GM23338 (cell line): ENCODE data around the gene CHST4. TPM values are rescaled to one million over a fixed set of nuclear protein-coding genes. Genes with fewer than 3 reads are reported as not detected.
A peak's percentile ranks its signal among the peaks of the same experiment; 100 is the strongest.

Source experiments
- ATAC-seq: fragments of 200-7000 bp; cut with Tn5 transposase; 3 replicates; pipeline ENCODE4 v1.9.1; 2020
- DNase-seq: peaks from one replicate; pipeline ENCODE4 v3.0.0-alpha.2; 2015; ENCODE audit warnings: low spot score
- H2AFZ ChIP-seq: fragments of 200-600 bp; sonication (generic); 2 replicates; pipeline ENCODE4 v1.8.0; 2016; ENCODE audit warnings: antibody characterized with exemption, mild to moderate bottlenecking, moderate library complexity
- H3F3A ChIP-seq: fragments of 200-600 bp; sonication (generic); replicated peaks from 2 replicates; pipeline ENCODE4 v1.8.0; 2017; ENCODE audit warnings: antibody characterized with exemption, mixed run types, low read depth
- H3K27ac ChIP-seq: fragments of 200-600 bp; sonication (generic); 2 replicates; pipeline ENCODE4 v1.6.1; 2016; ENCODE audit warnings: low read depth
- H3K27me3 ChIP-seq: fragments of 200-600 bp; sonication (generic); 2 replicates; pipeline ENCODE4 v1.8.0; 2016; ENCODE audit warnings: mild to moderate bottlenecking, mixed run types, moderate library complexity; ENCODE audit not compliant: insufficient read depth
- H3K36me3 ChIP-seq: fragments of 200-600 bp; sonication (generic); 2 replicates; pipeline ENCODE4 v1.8.0; 2016; ENCODE audit warnings: mild to moderate bottlenecking; ENCODE audit not compliant: insufficient read depth
- H3K4me1 ChIP-seq: fragments of 200-600 bp; sonication (generic); 2 replicates; pipeline ENCODE4 v1.8.0; 2016; ENCODE audit warnings: mild to moderate bottlenecking, moderate library complexity; ENCODE audit not compliant: insufficient read depth
- H3K4me2 ChIP-seq: fragments of 200-600 bp; sonication (generic); 2 replicates; pipeline ENCODE4 v1.7.1; 2017; ENCODE audit warnings: mixed run types
- H3K4me3 ChIP-seq: fragments of 200-600 bp; sonication (generic); 2 replicates; pipeline ENCODE4 v1.6.1; 2016; ENCODE audit warnings: mixed run types
- H3K79me2 ChIP-seq: fragments of 200-600 bp; sonication (generic); replicated peaks from 2 replicates; pipeline ENCODE4 v1.8.0; 2017; ENCODE audit warnings: mild to moderate bottlenecking; ENCODE audit not compliant: insufficient read depth
- H3K9me2 ChIP-seq: fragments of 200-600 bp; sonication (generic); 2 replicates; pipeline ENCODE4 v1.8.0; 2017; ENCODE audit not compliant: insufficient read depth
- H4K20me1 ChIP-seq: fragments of 200-600 bp; sonication (generic); replicated peaks from 2 replicates; pipeline ENCODE4 v1.8.0; 2017; ENCODE audit warnings: mild to moderate bottlenecking; ENCODE audit not compliant: insufficient read depth
- H3K27ac Mint-ChIP-seq: 2 replicates; pipeline ENCODE4 v1.8.0; 2020; ENCODE audit warnings: inconsistent platforms, mild to moderate bottlenecking, moderate library complexity, mixed read lengths
- H3K27me3 Mint-ChIP-seq: 3 replicates; pipeline ENCODE4 v1.8.0; 2022; ENCODE audit warnings: low read depth, mild to moderate bottlenecking, moderate library complexity, mixed read lengths, inconsistent platforms; ENCODE audit not compliant: insufficient read depth, poor library complexity
- H3K36me3 Mint-ChIP-seq: 3 replicates; pipeline ENCODE4 v1.8.0; 2021; ENCODE audit warnings: low read depth, mild to moderate bottlenecking, inconsistent platforms, moderate library complexity, mixed read lengths
- H3K4me1 Mint-ChIP-seq: 3 replicates; pipeline ENCODE4 v1.8.0; 2020; ENCODE audit warnings: mild to moderate bottlenecking, inconsistent platforms, mixed read lengths
- H3K4me3 Mint-ChIP-seq: 3 replicates; pipeline ENCODE4 v1.8.0; 2021; ENCODE audit warnings: moderate library complexity, mild to moderate bottlenecking, inconsistent platforms, mixed read lengths
- H3K9me3 Mint-ChIP-seq: 3 replicates; pipeline ENCODE4 v1.8.0; 2020; ENCODE audit warnings: moderate library complexity, mild to moderate bottlenecking, inconsistent platforms, mixed read lengths
- CREB1 ChIP-seq: fragments of 250-450 bp; sonication (Bioruptor Pico); IDR thresholded peaks from 2 replicates; pipeline ENCODE4 v1.5.0; 2020; ENCODE audit warnings: low read depth, mild to moderate bottlenecking, moderate library complexity
- EZH2 ChIP-seq: fragments of 200-600 bp; sonication (generic); IDR thresholded peaks from one replicate; pipeline ENCODE4 v1.8.0; 2017; ENCODE audit warnings: antibody characterized with exemption, mild to moderate bottlenecking, low read depth; ENCODE audit not compliant: unreplicated experiment
- EZH2phosphoT487 ChIP-seq: fragments of 200-600 bp; sonication (generic); IDR thresholded peaks from one replicate; pipeline ENCODE4 v1.8.1; 2018; ENCODE audit warnings: antibody characterized with exemption; ENCODE audit not compliant: unreplicated experiment
- JUNB ChIP-seq: IDR thresholded peaks from one replicate; pipeline ENCODE4 v1.6.1; 2016; ENCODE audit warnings: antibody characterized with exemption; ENCODE audit not compliant: unreplicated experiment
- NANOG ChIP-seq: IDR thresholded peaks from 2 replicates; pipeline ENCODE4 v1.6.1; 2016; ENCODE audit warnings: antibody characterized with exemption, borderline replicate concordance
- POLR2AphosphoS5 ChIP-seq: IDR thresholded peaks from 2 replicates; pipeline ENCODE4 v1.6.1; 2016; ENCODE audit warnings: antibody characterized with exemption, low read depth
- STAT1 ChIP-seq: IDR thresholded peaks from one replicate; pipeline ENCODE4 v1.6.1; 2016; ENCODE audit warnings: antibody characterized with exemption; ENCODE audit not compliant: unreplicated experiment
- ZNF114 ChIP-seq: fragments of 250-450 bp; sonication (Bioruptor Pico); IDR thresholded peaks from 2 replicates; pipeline ENCODE4 v1.5.0; 2020; ENCODE audit warnings: mild to moderate bottlenecking, moderate library complexity
- ZNF331 ChIP-seq: fragments of 250-450 bp; sonication (Bioruptor Pico); IDR thresholded peaks from 2 replicates; pipeline ENCODE4 v1.5.0; 2020; ENCODE audit warnings: low read depth, mild to moderate bottlenecking, moderate library complexity
- polyA plus RNA-seq: library from polyadenylated mRNA; unstranded; fragments of >200 nt; fragmentation: Nextera tagmentation; extraction: Ambion mirVana; gene quantifications from 2 replicates; pipeline ENCODE4 v1.2.1, GENCODE V29; 2016
- total RNA-seq: library from RNA; depleted of rRNA; stranded (reverse); fragments of >200 nt; shearing (Covaris generic); gene quantifications from 2 replicates; pipeline ENCODE4 v1.2.3, GENCODE V29; 2014
- TF ChIP-seq, protein P1 (sequence below): IDR thresholded peaks from one replicate; pipeline ENCODE4 v1.6.1; 2018; ENCODE audit warnings: antibody characterized with exemption; ENCODE audit not compliant: unreplicated experiment
- TF ChIP-seq, protein P2 (sequence below), 2 experiments: fragments of 200-600 bp in 1 of 2; sonication (generic) in 1 of 2; conservative IDR thresholded peaks; 2 replicates each; pipeline versions ENCODE4 v1.5.1 to v1.6.1; 2016 to 2017; ENCODE audit warnings: antibody characterized with exemption in 2 of 2, low read depth in 2 of 2, mild to moderate bottlenecking in 2 of 2, moderate library complexity in 1 of 2
- TF ChIP-seq, protein P3 (sequence below): IDR thresholded peaks from 2 replicates; pipeline ENCODE4 v1.6.1; 2016; ENCODE audit warnings: antibody characterized with exemption

The CHST4 gene
- total and polyA plus RNA-seq, 2 experiments from 2014 or later, result 5.5 to 17.8 TPM

DNA sequence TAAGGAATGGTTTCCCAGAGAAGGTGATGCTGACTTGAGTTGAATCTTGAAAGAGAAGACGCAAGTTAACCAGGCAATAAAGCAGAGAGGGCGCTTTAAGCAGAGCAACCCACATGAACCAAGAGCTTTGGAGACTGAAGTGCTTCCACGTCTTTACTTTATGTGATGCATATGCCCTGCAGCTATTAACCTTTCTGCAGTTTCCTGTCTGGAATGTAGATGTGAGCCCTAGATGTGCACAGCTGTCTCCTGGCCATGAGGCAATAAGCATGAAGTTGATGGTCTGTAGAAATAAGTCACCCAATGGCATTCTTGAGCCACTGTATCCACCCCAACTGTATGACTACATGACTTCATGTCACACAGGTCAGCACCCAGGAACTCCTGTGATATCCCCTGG is 5.7 kb upstream of the CHST4 start:
- Histone ChIP-seq H3K27ac (no peak overlapping the region), H3K79me2 (no peaks in the 10 kb centered on the region), H4K20me1 (no peaks in the 10 kb centered on the region), H3K4me2 (no peak overlapping the region), H3K9me2 (no peaks in the 10 kb centered on the region), H3K36me3 (no peaks in the 10 kb centered on the region), H3K4me1 (peaks cover 15% of the 10 kb centered on the region), H3F3A (no peaks in the 10 kb centered on the region), H3K27me3 (no peaks in the 10 kb centered on the region), H3K4me3 (no peak overlapping the region), H2AFZ (no peak overlapping the region)
- Mint-ChIP-seq H3K9me3 (no peaks in the 10 kb centered on the region), H3K27ac (no peak overlapping the region), H3K36me3 (no peaks in the 10 kb centered on the region), H3K4me1 (peaks cover 18% of the 10 kb centered on the region), H3K27me3 (peaks cover 5% of the 10 kb centered on the region), H3K4me3 (no peak overlapping the region)
- TF ChIP-seq ZNF331 (CRISPR knock-in tag) (no peak), STAT1 (no peak), EZH2 (no peak), JUNB (no peak)
- TF ChIP-seq, protein P1, sequence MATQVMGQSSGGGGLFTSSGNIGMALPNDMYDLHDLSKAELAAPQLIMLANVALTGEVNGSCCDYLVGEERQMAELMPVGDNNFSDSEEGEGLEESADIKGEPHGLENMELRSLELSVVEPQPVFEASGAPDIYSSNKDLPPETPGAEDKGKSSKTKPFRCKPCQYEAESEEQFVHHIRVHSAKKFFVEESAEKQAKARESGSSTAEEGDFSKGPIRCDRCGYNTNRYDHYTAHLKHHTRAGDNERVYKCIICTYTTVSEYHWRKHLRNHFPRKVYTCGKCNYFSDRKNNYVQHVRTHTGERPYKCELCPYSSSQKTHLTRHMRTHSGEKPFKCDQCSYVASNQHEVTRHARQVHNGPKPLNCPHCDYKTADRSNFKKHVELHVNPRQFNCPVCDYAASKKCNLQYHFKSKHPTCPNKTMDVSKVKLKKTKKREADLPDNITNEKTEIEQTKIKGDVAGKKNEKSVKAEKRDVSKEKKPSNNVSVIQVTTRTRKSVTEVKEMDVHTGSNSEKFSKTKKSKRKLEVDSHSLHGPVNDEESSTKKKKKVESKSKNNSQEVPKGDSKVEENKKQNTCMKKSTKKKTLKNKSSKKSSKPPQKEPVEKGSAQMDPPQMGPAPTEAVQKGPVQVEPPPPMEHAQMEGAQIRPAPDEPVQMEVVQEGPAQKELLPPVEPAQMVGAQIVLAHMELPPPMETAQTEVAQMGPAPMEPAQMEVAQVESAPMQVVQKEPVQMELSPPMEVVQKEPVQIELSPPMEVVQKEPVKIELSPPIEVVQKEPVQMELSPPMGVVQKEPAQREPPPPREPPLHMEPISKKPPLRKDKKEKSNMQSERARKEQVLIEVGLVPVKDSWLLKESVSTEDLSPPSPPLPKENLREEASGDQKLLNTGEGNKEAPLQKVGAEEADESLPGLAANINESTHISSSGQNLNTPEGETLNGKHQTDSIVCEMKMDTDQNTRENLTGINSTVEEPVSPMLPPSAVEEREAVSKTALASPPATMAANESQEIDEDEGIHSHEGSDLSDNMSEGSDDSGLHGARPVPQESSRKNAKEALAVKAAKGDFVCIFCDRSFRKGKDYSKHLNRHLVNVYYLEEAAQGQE, result no peak
- DNase-seq, result no peak
- no peak for ATAC-seq

DNA sequence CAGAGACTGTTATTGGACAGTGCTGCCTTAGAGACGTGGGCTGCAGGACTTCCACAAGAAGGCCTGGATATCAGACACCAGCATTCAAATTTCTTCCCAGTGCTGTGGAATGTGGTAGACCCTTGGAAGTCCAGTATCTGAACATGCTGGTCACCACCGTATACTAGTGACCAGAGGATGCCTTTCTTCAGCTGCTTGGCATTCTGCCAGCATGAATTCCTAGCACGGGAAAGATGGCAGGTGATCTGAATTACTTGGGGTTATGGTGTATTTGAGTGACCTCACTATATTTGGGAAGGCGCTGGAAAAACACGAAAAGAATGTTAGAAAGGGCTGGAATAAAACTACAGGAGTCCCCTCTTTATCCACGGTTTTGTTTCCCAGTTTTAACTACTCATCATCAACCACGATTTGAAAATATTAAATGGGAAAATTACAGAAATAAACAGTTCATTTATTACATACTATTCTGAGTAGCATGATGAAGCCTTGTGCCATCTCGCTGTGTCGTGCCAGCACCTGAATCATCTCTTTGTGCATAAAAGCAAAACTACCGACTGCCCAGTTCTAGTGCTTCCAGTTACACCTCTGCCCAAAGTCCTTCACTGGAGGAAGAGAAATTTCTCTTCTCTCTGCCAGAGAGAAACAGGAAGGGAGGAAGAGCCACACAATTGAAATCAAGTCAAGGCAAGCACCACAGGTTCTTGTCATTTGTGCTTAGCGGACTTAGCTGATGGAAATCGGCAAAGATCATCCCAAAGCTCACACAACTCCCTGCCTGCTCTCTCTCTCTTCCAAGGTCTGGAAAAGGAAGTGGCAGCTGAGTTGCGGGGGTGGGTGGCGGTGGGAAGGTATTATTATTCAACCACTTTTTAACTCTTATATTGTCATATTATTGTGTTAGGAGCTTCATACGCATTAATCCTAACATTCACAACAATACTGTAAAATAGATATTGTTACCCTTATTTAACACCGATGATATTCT is 1.4 kb upstream of the CHST4 start:
- ATAC-seq, result peak; percentile 12
- peaks cover 8% of the 10 kb centered on the region for H3K27me3 Mint-ChIP-seq
- peak overlapping the region; percentile 82 for H2AFZ ChIP-seq

More for the DNA sequence above, 1.4 kb upstream of the CHST4 start:
- Histone ChIP-seq H3K27me3 (no peaks in the 10 kb centered on the region), H3K4me1 (peaks cover 27% of the 10 kb centered on the region), H3K27ac (peak overlapping the region; percentile 95; the same call in 1 of the 2 replicates), H3K79me2 (peaks cover 13% of the 10 kb centered on the region; the same call in 1 of the 2 replicates), H3K36me3 (no peaks in the 10 kb centered on the region), H4K20me1 (no peaks in the 10 kb centered on the region), H3K9me2 (no peaks in the 10 kb centered on the region), H3K4me3 (peak overlapping the region; percentile 48), H3F3A (no peaks in the 10 kb centered on the region), H3K4me2 (peak overlapping the region; percentile 75)
- Mint-ChIP-seq H3K9me3 (no peaks in the 10 kb centered on the region), H3K27ac (peak overlapping the region; percentile 99), H3K4me1 (peaks cover 27% of the 10 kb centered on the region), H3K4me3 (peak overlapping the region; percentile 77), H3K36me3 (no peaks in the 10 kb centered on the region)
- peak; percentile 41 for DNase-seq
- TF ChIP-seq ZNF114 (CRISPR knock-in tag) (no peak), CREB1 (no peak), NANOG (no peak), STAT1 (no peak), ZNF331 (CRISPR knock-in tag) (no peak), POLR2AphosphoS5 (no peak), EZH2phosphoT487 (no peak), EZH2 (no peak), JUNB (no peak)
- TF ChIP-seq, protein P1, result no peak
- TF ChIP-seq, protein P2, sequence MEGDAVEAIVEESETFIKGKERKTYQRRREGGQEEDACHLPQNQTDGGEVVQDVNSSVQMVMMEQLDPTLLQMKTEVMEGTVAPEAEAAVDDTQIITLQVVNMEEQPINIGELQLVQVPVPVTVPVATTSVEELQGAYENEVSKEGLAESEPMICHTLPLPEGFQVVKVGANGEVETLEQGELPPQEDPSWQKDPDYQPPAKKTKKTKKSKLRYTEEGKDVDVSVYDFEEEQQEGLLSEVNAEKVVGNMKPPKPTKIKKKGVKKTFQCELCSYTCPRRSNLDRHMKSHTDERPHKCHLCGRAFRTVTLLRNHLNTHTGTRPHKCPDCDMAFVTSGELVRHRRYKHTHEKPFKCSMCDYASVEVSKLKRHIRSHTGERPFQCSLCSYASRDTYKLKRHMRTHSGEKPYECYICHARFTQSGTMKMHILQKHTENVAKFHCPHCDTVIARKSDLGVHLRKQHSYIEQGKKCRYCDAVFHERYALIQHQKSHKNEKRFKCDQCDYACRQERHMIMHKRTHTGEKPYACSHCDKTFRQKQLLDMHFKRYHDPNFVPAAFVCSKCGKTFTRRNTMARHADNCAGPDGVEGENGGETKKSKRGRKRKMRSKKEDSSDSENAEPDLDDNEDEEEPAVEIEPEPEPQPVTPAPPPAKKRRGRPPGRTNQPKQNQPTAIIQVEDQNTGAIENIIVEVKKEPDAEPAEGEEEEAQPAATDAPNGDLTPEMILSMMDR (conservative IDR thresholded peaks at IDR 0.05; ENCODE audit: low read depth in 2 of 2), result no peak
- TF ChIP-seq, protein P3, sequence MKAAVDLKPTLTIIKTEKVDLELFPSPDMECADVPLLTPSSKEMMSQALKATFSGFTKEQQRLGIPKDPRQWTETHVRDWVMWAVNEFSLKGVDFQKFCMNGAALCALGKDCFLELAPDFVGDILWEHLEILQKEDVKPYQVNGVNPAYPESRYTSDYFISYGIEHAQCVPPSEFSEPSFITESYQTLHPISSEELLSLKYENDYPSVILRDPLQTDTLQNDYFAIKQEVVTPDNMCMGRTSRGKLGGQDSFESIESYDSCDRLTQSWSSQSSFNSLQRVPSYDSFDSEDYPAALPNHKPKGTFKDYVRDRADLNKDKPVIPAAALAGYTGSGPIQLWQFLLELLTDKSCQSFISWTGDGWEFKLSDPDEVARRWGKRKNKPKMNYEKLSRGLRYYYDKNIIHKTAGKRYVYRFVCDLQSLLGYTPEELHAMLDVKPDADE, result no peak
